Neutrophil (primary cell): ENCODE data around the gene HSD17B12.

Experiments used
- H3K27ac ChIP-seq: fragments of 200-600 bp; sonication (generic); 2 replicates; pipeline ENCODE4 v1.5.1; 2016; ENCODE audit warnings: mild to moderate bottlenecking, moderate library complexity
- H3K27me3 ChIP-seq: fragments of 200-600 bp; sonication (generic); 2 replicates; pipeline ENCODE4 v1.6.0; 2016; ENCODE audit warnings: mild to moderate bottlenecking
- H3K36me3 ChIP-seq: fragments of 200-600 bp; sonication (generic); 2 replicates; pipeline ENCODE4 v1.5.1; 2017
- H3K4me1 ChIP-seq, 2 experiments: fragments of 200-600 bp in 1 of 2; sonication (generic) in 1 of 2; 1 replicate in 1 of 2; 2 replicates in 1 of 2; pipeline versions ENCODE4 v1.5.1 to v1.6.1; 2013 to 2016; ENCODE audit warnings: low read depth in 1 of 2, low read length in 1 of 2, mild to moderate bottlenecking in 1 of 2, moderate library complexity in 1 of 2; ENCODE audit not compliant: control insufficient read depth in 1 of 2, insufficient read depth in 1 of 2
- H3K4me3 ChIP-seq, 2 experiments: fragments of 200-600 bp in 1 of 2; sonication (generic) in 1 of 2; 1 replicate in 1 of 2; 2 replicates in 1 of 2; pipeline ENCODE4 v1.5.1; 2013 to 2016; ENCODE audit warnings: low read depth in 1 of 2, low read length in 1 of 2, mild to moderate bottlenecking in 1 of 2, moderate library complexity in 1 of 2
- H3K9me3 ChIP-seq: fragments of 200-600 bp; sonication (generic); 2 replicates; pipeline ENCODE4 v1.5.1; 2016
- TF ChIP-seq, protein P1 (sequence below): fragments of 200-600 bp; sonication (generic); IDR thresholded peaks from 2 replicates; pipeline ENCODE4 v1.5.1; 2016; ENCODE audit warnings: antibody characterized with exemption

The HSD17B12 gene

DNA sequence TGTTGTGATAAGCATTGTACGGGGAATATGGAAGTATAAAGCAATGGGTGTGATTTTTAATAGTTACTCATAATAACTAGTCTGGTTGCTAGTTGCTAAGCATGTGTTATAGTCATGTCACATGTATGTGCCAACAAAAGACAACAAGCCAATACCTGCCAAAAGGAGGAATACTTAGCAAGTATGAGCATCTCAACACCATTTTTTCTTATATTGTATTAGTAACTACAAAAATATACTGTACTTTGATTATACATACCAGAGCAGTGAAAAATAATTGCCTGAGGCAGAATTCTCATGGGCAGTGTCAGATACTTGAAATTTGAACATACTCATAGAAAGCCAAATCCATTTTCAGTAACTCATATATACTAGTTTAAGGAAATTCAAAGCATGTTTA is 137.7 kb downstream of the HSD17B12 start:
- H3K4me1 ChIP-seq, result peaks cover 0 to 6% of the 10 kb centered on the region in 2 experiments
- no peaks in the 10 kb centered on the region for H3K9me3 ChIP-seq
- TF ChIP-seq, protein P1, sequence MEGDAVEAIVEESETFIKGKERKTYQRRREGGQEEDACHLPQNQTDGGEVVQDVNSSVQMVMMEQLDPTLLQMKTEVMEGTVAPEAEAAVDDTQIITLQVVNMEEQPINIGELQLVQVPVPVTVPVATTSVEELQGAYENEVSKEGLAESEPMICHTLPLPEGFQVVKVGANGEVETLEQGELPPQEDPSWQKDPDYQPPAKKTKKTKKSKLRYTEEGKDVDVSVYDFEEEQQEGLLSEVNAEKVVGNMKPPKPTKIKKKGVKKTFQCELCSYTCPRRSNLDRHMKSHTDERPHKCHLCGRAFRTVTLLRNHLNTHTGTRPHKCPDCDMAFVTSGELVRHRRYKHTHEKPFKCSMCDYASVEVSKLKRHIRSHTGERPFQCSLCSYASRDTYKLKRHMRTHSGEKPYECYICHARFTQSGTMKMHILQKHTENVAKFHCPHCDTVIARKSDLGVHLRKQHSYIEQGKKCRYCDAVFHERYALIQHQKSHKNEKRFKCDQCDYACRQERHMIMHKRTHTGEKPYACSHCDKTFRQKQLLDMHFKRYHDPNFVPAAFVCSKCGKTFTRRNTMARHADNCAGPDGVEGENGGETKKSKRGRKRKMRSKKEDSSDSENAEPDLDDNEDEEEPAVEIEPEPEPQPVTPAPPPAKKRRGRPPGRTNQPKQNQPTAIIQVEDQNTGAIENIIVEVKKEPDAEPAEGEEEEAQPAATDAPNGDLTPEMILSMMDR, result no peak
- H3K36me3 ChIP-seq, result peaks cover 9% of the 10 kb centered on the region
- no peak overlapping the region for H3K27ac ChIP-seq
- H3K27me3 ChIP-seq, result no peaks in the 10 kb centered on the region
- no peak overlapping the region for H3K4me3 ChIP-seq

DNA sequence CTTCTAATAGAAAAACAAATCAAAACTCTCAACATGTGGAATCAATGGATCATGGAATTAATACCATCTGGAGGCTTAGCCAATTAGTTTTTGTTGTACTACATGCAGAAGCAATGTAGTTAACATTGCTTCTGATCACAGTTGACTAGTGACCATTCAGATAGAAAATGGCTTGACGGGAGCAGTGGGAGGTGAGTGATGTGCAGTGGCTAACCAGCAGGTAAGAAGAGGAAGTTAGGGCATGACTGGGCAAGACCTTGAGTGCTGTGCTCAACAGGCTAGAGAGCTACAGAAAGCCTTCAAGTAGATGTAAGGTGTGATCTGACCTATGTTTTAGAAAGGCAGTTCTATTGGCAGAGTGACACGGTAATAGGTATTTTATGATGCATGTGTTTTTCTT is 139.4 kb downstream of the HSD17B12 start:
- H3K36me3 ChIP-seq, result peaks cover 9% of the 10 kb centered on the region
- TF ChIP-seq, protein P1, result no peak

DNA sequence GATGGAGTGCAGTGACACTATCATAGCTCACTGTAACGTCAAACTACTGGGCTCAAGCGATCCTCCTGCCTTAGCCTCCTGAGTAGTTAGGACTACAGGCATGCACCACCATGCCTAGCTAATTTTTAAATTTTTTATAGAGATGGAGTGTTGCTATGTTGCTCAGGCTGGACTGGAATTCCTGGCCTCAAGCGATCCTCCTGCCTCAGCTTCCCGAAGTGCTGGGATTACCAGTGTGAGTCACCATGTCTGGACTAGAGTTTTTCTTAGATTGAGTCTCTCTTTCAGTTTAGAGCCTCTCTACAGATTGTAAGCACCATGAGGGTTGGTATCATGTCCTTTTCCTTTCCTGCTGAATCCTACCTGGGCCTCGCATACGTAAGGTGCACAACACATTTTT is 142.8 kb downstream of the HSD17B12 start:
- Histone ChIP-seq H3K36me3 (no peaks in the 10 kb centered on the region), H3K4me1 (peaks cover 0 to 6% of the 10 kb centered on the region in 2 experiments), H3K4me3 (no peak overlapping the region), H3K9me3 (no peaks in the 10 kb centered on the region), H3K27ac (no peak overlapping the region), H3K27me3 (no peaks in the 10 kb centered on the region)
- TF ChIP-seq, protein P1, result no peak

More for the DNA sequence above, 139.4 kb downstream of the HSD17B12 start:
- Histone ChIP-seq H3K9me3 (no peaks in the 10 kb centered on the region), H3K4me3 (no peak overlapping the region), H3K4me1 (peaks cover 0 to 6% of the 10 kb centered on the region in 2 experiments), H3K27me3 (no peaks in the 10 kb centered on the region), H3K27ac (peak overlapping the region; percentile 57)

DNA sequence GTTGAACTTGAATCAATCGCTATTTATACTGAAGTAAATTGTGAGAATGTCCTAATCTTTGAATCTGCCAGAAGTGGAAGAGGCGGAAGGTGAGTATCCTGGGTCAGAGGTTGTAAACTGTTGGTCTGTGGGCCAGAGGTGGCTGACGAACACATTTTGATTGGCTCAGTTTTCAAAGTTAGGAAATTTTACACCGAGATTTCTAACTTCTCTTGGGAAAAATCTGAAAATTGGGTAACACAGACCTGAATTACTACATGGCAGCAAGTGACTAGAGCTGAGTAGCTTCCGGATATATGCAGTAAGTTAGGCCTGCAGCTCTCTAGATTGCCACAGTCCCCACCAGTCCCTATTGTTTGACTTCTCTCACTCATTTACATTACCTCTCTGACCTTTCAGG is 143.3 kb downstream of the HSD17B12 start:
- TF ChIP-seq, protein P1, result no peak
- Histone ChIP-seq H3K9me3 (no peaks in the 10 kb centered on the region), H3K27me3 (no peaks in the 10 kb centered on the region), H3K27ac (peak overlapping the region; percentile 3), H3K4me3 (no peak overlapping the region), H3K36me3 (no peaks in the 10 kb centered on the region), H3K4me1 (peaks cover 0 to 6% of the 10 kb centered on the region in 2 experiments)

DNA sequence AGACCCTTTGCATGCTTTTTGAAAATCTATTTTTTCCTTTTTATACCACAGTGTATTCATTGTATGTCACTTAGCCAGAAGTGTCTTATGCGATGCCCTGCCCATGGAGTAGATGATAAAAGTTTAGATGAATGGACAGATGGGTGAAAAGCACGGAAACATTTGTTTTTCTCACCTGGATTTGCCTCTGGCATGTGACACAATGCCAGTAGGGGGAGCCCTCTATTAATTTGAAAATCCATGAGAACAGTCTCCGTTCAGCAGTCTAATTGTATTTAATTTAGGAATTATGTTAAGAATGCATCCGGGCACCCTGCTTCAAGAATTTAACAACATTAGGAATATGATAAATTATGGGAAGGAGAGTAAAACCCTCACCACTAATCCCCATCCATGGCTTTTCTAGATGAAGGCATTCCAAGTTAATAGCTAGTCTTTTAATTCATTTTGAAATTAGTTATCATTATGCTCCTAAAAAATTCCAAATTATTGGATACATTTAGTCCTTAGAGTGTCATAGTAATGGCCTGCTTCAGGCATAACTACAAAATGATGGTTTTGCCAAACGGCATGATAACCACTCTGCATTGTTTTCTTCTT is 144.8 kb downstream of the HSD17B12 start:
- Histone ChIP-seq H3K4me1 (no peaks in the 10 kb centered on the region), H3K9me3 (no peaks in the 10 kb centered on the region), H3K27me3 (no peaks in the 10 kb centered on the region), H3K27ac (no peak overlapping the region), H3K4me3 (no peak overlapping the region), H3K36me3 (no peaks in the 10 kb centered on the region)
- TF ChIP-seq, protein P1, result peak; percentile 49
